Stimulated activated CD8-positive, alpha-beta memory T cell treated with anti-CD3 and anti-CD28 coated beads, Interleukin-4, amount 100 ng/mL, for 4 hours (primary cell): Measurements from ENCODE around the gene DCPS.

ENCODE experiments used
- DNase-seq, 2 donors: peaks; one replicate each; pipeline ENCODE4 v3.0.0-alpha.2; 2020; ENCODE audit warnings: low read depth in 2 of 2, low spot score in 1 of 2

Gene DCPS

GRCh38 chr11:126327281-126328000 lies 23.6 kb downstream of the DCPS start:
- no peak for DNase-seq

GRCh38 chr11:126328001-126328390 lies 24.1 kb downstream of the DCPS start:
- DNase-seq, result no peak

GRCh38 chr11:126328444-126328843 lies 24.6 kb downstream of the DCPS start:
- no peak for DNase-seq

GRCh38 chr11:126328938-126329643 lies 25.2 kb downstream of the DCPS start:
- DNase-seq, result no peak

DNA sequence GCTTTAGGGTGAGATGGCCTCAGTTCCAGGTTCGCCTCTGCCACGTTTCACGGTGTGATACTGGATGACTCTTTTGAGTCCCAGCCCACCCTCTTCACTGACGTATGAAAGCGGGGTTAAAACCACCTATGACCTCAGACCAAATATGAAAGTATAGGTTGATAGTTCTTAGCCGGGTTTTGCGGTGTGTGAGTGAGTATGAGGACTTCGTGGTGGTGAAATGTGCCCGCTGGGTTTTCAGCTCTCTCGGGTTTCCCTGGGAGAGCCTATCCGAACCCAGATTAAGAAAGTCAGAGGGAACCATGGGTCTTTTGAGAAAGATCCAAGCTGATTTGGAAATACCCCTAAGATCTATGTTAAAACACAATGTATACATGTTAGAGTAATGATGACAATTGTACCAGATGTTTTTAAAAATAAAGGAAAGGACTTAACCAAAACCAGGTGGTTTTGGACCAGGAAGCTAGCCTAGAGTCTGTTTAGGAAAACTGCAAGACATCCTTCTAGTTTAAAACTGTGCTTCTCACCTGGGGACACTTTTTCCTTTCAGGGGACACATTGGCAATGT lies 25.9 kb downstream of the DCPS start:
- no peak for DNase-seq

- no peak for DNase-seq
Observed at GRCh38 chr11:126331286-126331685, 27.4 kb downstream of the DCPS start.

GRCh38 chr11:126332221-126332711 lies 28.4 kb downstream of the DCPS start:
- DNase-seq, result no peak

DNA sequence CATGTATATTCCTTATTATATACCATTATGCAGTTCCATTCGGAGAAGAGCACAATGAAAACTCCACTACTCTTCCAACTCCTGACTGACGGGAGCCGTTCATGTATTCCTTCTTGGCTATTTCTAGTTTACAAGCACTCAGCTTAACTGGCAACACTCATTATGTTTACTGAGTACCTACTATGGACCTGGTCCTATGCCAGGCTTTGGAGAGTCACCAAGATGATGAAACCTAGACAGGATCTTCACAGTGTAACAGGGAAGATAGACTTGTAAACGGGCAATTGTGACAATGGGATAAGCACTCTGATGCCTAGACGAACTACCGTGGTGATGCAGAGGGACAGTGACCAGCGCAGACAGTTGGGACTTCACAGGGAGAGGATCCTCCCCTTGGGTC lies 29.3 kb downstream of the DCPS start:
- no peak for DNase-seq

- no peak for DNase-seq
Observed at GRCh38 chr11:126334659-126335462, 31.0 kb downstream of the DCPS start.

DNA sequence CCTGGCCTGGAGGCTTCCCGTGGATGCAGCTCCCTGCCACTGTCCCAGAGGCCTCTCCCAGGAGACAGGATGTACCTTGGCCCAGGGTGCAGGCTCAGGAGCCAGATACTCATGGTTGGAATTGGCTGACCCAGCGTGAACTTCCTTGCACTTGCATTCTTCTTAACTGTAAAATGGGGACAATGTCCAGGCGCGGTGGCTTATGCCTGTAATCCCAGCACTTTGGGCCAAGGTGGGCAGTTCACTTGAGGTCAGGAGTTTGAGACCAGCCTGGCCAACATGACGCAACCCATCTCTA lies 31.6 kb downstream of the DCPS start:
- DNase-seq, result no peak

- no peak for DNase-seq
Observed at GRCh38 chr11:126336138-126336541, 32.3 kb downstream of the DCPS start.

GRCh38 chr11:126336671-126337101 lies 32.8 kb downstream of the DCPS start:
- DNase-seq, result no peak

- DNase-seq, result no peak
Observed at GRCh38 chr11:126337126-126337473, 33.2 kb downstream of the DCPS start.

- DNase-seq, result no peak
Observed at GRCh38 chr11:126337474-126338241, 33.8 kb downstream of the DCPS start.

DNA sequence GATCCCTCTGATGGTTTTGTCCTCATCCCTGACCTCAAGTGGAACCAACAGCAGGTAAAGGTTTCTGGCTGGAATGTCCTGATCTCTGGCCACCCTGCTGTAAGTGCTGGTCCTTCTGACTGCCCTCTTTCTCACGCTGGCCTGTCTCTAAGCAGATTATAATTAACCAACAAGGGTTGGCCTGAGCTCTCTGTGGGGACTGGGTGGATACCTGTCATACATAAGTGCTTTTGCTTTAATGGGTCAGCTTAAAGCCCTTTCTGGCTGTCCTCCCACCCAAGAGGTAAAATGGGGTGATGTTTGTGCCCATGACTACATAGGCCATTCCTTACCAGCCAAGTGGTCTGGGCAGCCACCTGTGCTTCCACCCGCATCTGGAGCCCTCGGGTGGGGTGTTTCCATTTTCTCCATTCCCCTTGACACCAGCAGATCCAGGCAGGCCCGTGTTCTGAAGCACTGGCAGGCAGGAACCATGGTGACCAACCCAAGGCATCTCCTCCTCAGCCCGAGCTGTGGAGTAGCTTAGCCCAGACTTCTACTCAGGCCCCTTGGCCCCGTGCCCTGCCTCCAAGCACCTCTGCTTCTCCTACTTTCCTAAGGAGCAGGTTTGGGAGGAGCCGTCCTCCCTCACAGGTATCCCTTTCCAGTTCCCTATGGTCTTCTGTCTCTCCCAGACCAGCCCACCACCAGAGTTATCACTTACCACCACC lies 34.6 kb downstream of the DCPS start:
- no peak for DNase-seq

- no peak for DNase-seq
Observed at GRCh38 chr11:126339073-126339862, 35.4 kb downstream of the DCPS start.

DNA sequence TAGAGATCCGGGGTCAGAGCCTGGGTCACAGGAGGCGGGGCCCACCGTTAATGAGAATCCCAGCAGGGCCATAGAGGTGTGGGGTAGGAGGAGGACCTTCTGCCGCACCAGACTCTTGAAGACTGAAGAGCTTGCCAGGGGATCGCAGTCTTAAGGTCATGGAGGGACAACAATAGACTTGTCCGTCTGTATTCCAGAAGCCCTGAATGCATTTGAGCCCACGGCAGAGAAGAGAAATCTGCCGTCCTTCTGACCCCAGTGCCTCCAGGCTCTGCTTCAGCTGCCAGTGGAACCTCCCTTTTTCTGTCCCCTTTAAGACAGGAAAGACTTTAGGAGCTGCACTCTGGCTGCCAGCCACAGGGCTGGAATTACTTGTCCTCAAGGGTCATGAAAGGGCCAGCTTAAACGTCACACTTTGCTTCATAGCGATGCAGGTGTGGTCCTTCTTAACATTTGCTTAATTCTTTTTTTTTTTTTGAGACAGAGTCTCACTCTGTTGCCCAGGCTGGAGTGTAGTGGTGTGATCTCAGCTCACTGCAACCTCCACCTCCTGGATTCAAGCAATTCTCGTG lies 36.1 kb downstream of the DCPS start:
- no peak for DNase-seq

DNA sequence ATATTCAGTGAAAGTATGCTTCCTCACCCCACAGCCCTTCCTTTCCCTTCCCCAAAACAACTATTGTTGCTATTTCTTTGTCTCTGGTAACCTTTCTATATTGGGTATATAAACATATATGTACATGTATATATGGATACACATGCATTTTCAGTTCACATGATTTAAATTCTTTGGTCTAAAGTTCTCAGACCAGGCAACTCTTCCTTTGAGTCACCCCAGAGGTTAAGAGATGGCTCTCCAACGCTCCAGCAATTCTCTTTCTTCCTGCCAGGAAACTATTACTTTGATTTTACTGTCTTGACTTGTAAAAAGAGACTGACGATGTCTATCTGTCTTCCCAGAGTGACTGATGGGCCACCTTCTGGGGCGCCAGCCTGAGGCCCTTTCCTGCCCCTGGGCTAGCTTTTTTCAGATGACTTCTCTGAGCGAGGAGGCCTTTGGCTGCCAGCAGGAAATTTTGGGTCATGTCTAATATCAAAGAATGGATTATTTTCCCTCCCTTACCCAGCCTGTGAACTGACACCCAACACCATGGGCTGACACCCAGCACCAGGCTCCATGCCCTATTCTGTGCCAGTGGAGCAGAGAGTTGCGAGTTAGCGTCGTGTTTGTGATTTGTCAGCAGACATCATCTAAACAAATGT lies 37.2 kb downstream of the DCPS start:
- DNase-seq, result no peak

GRCh38 chr11:126341760-126342161 lies 37.9 kb downstream of the DCPS start:
- DNase-seq, result no peak
